HG03565 (cell line): ENCODE results near the gene HSD17B3.
"Not testable (repeated sequence)": the region's sequence is repeated elsewhere in the genome, so short reads cannot be mapped to it uniquely, and the experiment has no call there.

ENCODE experiments used
- ATAC-seq: cut with Tn5 transposase; IDR thresholded peaks from one replicate; pipeline ENCODE4 v1.9.1; 2021; ENCODE audit warnings: mild to moderate bottlenecking, moderate library complexity; ENCODE audit not compliant: unreplicated experiment

HSD17B3 gene

GRCh38 chr9:96302021-96302420 is at the start of gene HSD17B3:
TSS of gene HSD17B3 (minus strand) at chr9:96302176. CDS start at chr9:96302104, 72 bp downstream.
- no peak for ATAC-seq

- no peak for ATAC-seq
These were observed 48.9 kb upstream of the HSD17B3 start for GRCh38 chr9:96350866-96351265.

DNA sequence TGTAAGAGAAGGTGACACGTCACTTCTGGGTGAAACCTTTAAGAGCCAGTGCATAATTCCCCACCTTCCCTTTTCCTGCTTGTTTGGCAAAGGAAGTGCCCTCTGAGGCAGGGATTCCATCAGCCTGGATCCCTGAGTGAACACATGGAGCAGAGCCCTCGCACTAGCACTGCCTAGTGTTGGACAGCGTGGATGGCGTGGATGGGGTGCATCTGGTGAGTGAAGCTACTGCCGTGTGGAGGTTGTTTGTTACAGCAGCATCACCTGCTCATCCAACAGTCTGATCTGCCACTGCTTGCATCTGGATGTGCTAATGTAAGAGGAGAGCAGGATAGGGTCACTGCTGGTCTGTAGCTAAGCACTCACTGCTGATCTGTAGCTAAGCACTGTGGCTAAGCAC is 46.3 kb upstream of the HSD17B3 start:
- no peak for ATAC-seq

DNA sequence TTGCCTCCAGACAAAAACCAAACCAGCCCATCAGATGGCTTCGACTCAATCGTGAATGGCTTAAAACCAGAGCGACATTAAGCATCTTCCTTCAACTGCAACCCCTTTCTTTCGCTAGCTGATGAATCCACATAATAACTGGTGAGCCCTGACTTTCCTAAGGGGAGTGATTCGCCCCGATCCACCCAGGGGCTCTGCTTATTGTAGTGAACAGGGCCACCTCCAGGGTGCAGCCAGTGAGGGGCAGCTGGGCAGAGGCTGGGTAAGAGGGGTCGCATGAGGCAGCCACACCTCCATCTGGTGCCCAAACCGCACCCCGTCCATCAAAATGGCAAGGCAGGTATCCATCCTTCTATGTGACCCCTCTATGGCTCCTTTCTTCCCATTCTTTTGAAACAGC is 43.6 kb upstream of the HSD17B3 start:
- ATAC-seq: no peak

GRCh38 chr9:96344458-96345180 is 42.6 kb upstream of the HSD17B3 start:
- ATAC-seq: no peak

DNA sequence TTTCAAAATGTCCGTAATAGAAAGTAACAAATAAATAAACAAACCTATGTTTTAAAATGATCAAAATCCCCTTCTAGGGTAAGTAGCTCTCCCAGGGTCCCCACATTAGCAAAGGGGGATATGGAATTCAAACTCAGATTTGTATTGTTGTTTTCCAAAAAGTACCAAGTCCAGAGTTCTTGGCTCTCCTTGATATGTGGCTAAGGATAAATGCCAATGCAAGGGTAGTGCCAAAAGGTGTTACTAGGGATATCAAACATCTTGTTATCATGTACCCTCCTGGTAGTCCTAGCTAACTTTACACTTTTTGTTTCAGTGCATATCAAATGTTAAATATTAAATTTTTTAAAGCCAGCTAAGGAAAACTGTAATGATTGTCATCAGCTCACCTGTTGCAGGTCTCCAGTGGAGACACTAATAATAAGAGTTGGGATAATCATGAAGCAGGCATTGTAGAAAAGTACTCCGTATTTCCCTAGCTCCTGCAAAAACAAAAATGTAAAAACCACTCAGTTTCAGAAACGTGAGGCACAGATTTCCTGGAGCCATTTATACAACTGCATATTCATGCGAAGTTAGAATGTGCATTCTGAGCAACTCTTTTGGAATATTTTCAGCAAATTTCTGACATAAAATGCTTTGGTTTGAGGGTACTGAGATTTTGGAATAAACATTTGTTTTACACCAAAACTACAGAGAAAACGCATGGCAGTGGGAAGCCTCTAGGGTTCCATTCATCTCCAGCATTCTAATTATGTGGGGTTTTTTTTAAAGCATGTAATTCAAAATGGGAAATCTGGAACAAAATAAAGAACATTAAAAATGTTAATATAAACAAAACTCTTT is 41.8 kb upstream of the HSD17B3 start:
- no peak for ATAC-seq

- ATAC-seq: no peak
These were observed 40.7 kb upstream of the HSD17B3 start for GRCh38 chr9:96342571-96343245.

GRCh38 chr9:96340707-96341106 is 38.7 kb upstream of the HSD17B3 start:
- ATAC-seq: no peak

DNA sequence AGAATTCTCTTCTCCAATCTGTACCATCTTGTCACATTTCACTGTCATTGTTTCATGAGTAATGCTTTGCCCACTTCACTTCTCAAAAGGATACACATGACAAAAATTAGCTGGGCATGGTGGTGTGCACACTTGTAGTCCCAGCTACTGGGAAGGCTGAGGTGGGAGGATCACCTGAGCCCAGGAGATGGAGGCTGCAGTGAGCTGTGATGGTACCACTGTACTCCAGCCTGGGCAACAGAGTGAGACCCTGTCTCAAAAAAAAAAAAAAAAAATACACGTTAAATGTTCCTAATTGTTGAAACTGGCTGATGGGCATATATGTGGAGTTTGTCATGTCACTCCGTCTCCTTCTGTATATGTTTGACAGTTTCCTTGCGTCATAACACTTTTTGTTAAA is 36.3 kb upstream of the HSD17B3 start:
- ATAC-seq: no peak

- no peak for ATAC-seq
These were observed 32.0 kb upstream of the HSD17B3 start for GRCh38 chr9:96333958-96334357.

GRCh38 chr9:96331236-96331947 is 29.4 kb upstream of the HSD17B3 start:
- ATAC-seq: no peak

DNA sequence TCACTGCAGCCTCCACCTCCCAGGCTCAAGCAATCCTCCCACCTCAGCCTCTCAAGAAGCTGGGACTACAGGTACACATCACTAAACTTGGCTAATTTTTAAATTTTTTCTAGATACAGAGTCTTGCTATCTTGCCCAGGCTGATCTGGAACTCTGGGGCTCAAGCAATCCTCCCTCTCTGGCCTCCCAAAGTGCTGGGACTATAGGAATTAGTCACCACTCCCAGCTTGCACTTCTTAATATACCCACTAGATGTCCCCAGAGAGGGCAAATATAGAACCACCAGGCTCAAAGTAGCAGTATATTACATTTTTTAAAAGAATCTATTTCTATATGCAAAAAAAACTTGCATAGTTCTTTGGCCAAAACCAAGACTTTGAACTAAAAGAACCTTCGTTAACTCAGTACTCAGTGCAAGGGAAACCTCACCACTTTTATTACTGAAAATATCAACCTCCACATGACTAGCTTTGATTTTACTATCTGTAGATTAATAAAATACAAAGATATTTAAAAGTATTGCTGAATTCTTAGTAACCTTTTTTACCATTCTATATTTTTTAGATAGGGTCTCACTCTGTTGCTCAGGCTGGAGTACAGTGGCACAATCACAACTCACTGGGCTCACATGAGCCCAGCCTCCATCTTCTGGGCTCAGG is 25.8 kb upstream of the HSD17B3 start:
- no peak for ATAC-seq

- ATAC-seq: no peak
These were observed 21.2 kb upstream of the HSD17B3 start for GRCh38 chr9:96323169-96323568.

DNA sequence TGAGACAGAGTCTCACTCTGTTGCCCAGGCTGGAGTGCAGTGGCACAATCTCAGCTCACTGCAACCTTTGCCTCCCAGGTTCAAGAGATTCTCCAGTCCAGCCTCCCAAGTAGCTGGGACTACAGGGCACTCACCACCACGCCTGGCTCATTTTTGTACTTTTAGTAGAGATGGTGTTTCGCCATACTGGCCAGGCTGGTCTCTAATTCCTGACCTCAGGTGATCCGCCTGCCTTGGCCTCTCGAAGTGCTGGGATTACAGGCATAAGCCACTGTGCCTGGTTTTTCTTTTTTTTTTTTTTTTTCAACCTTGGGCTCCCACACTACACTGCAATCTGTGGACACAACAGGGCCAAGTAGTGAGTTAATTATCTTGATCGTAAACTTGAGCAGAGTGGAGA is 20.8 kb upstream of the HSD17B3 start:
- not testable (repeated sequence) for ATAC-seq

- ATAC-seq: not testable (repeated sequence)
These were observed 20.2 kb upstream of the HSD17B3 start for GRCh38 chr9:96322210-96322609.

- no peak for ATAC-seq
These were observed 19.5 kb upstream of the HSD17B3 start for GRCh38 chr9:96321515-96321914.

DNA sequence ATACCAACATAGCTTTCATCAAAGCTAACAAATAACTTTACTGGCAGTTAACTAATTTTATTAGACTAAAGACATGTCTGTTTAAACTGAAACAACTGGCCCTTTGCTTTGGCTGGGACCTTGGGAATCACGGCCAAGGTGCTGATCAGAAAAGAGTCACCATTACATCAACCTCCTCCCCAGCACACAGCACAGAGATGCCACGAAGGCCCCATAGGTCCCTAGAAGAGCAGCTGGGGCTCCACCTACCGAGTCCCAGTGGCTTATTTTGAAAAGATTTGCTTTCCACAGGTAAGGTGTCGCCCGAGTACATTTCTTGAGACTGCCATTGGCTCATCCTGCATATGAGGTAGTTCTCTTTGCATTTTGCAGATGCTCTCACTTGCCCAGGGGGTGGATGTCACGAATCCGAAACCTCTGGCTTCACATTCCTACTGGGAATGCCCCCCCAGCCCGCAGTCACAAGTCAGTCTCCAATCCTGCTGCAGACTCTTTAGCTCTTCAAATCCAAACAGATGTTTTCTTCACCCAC is 18.8 kb upstream of the HSD17B3 start:
- no peak for ATAC-seq

DNA sequence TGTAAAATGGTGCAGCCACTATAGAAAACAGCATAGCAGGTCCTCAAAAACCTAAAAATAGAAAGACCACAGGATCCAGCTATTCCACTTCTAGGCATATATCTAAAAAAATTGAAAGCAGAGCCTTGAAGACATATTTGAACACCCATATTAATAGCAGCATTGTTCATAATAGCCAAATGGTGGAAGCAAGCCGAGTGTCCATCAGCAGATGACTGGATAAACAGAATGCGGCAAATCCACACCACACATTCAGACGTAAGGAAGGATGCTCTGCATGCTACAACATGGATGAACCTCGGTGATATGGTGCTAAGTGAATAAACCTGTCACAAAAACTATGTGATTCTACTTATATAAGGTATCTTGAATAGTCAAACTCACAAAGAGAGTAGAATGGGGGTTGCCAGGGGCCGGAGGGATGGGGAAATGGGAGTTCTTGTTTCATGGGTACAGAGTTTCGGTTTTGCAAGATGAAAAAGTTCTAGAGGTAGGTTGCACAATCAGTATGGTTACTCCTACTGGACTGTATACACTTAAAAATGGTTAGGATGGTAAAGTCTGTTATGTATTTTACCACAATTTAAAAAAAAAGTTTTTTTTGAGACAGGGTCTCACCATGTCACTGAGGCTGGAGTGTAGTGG is 17.1 kb upstream of the HSD17B3 start:
- no peak for ATAC-seq

- ATAC-seq: no peak
These were observed 15.5 kb upstream of the HSD17B3 start for GRCh38 chr9:96317335-96317980.
